ENCODE measurements around the gene C1QA. TPM values are rescaled to one million over a fixed set of nuclear protein-coding genes. Genes with fewer than 3 reads are reported as not detected.

C1QA gene
- total RNA-seq, 3 donors from 2014 or later (not counting 1 experiment from before 2014, with no cell fraction given), result 0.43 to 3.9 TPM; not detected in 1

DNA sequence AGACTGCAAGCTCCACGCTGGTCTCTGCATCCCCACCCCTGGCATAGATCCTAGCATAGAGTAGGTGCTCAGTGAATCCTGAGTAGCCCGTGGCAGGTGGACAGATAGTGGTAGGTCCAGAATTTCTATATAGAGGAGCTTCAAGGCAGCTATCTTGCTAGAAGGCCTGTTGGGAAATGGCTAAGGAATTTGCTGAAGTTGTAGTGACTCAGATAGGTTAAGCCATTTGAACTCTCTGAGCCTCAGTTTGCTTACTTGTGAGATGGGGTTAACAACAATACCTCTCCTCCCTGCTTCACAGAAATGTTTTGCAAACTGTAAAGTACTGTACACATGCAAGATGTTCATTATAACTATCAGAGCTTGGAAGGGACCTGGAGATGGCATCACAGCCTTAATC lies 50.8 kb downstream of the C1QA start:
- Histone ChIP-seq H3K36me3 (ENCODE audit: control insufficient read depth, insufficient read depth, low read length) (no peaks in the 10 kb centered on the region), H3K27me3 (ENCODE audit: control insufficient read depth, insufficient read depth, low read length) (no peaks in the 10 kb centered on the region), H3K4me3 (ENCODE audit: low read length) (no peak overlapping the region), H3K4me1 (ENCODE audit: control insufficient read depth, insufficient read depth, low read length) (no peaks in the 10 kb centered on the region), H3K9me3 (ENCODE audit: control insufficient read depth, insufficient read depth, low read length) (no peaks in the 10 kb centered on the region), H3K27ac (ENCODE audit: low read length) (no peak overlapping the region)
- no peaks in the 10 kb centered on the region for H3K36me3 Mint-ChIP-seq
- WGBS (ENCODE audit: insufficient coverage), result 70% methylated on average over 2 of the region's 2 CpGs
- TF ChIP-seq, protein P1, sequence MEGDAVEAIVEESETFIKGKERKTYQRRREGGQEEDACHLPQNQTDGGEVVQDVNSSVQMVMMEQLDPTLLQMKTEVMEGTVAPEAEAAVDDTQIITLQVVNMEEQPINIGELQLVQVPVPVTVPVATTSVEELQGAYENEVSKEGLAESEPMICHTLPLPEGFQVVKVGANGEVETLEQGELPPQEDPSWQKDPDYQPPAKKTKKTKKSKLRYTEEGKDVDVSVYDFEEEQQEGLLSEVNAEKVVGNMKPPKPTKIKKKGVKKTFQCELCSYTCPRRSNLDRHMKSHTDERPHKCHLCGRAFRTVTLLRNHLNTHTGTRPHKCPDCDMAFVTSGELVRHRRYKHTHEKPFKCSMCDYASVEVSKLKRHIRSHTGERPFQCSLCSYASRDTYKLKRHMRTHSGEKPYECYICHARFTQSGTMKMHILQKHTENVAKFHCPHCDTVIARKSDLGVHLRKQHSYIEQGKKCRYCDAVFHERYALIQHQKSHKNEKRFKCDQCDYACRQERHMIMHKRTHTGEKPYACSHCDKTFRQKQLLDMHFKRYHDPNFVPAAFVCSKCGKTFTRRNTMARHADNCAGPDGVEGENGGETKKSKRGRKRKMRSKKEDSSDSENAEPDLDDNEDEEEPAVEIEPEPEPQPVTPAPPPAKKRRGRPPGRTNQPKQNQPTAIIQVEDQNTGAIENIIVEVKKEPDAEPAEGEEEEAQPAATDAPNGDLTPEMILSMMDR (IDR thresholded peaks at IDR 0.05), result no peak
- intact Hi-C loops (cut with micrococcal nuclease), result no loop called here
- no peak overlapping the region for H3K4me3 Mint-ChIP-seq
- H3K9me3 Mint-ChIP-seq, result no peaks in the 10 kb centered on the region
- no peak for DNase-seq
- no peaks in the 10 kb centered on the region for H3K4me1 Mint-ChIP-seq
- no peak overlapping the region for H3K27ac Mint-ChIP-seq
- H3K27me3 Mint-ChIP-seq (ENCODE audit: low read depth in 2 of 2), result peaks cover 16 to 29% of the 10 kb centered on the region in 2 donors
- no peak for ATAC-seq

DNA sequence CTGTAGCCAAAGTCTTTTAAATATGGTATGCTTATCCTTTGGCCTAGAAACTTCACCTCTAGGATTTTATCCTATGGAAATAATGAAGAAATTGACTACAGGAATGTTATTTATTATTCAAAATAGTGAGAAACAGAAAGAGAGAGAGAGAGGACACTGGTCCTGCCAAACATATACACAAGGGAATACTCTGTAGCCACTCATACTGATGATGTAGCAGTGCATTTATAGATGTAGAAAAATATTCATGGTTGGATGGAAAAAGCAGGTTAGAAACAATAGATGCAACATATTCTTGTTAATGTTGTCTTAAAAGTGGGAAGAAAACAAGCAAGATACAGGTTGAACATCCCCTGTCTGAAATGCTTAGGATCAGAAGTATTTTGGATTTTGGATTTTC lies 52.0 kb downstream of the C1QA start:
- no peaks in the 10 kb centered on the region for H3K4me1 Mint-ChIP-seq
- no peak for ATAC-seq
- H3K27ac Mint-ChIP-seq, result no peak overlapping the region
- no peaks in the 10 kb centered on the region for H3K9me3 Mint-ChIP-seq
- no peak overlapping the region for H3K4me3 Mint-ChIP-seq
- no peaks in the 10 kb centered on the region for H3K36me3 Mint-ChIP-seq
- no peaks in the 10 kb centered on the region for H3K27me3 ChIP-seq (ENCODE audit: control insufficient read depth, insufficient read depth, low read length)
- H3K27ac ChIP-seq (ENCODE audit: low read length), result no peak overlapping the region
- H3K36me3 ChIP-seq (ENCODE audit: control insufficient read depth, insufficient read depth, low read length), result no peaks in the 10 kb centered on the region
- TF ChIP-seq, protein P1 (IDR thresholded peaks at IDR 0.05), result no peak
- no peaks in the 10 kb centered on the region for H3K9me3 ChIP-seq (ENCODE audit: control insufficient read depth, insufficient read depth, low read length)
- no peak for DNase-seq
- intact Hi-C loops (cut with micrococcal nuclease), result no loop called here
- H3K27me3 Mint-ChIP-seq (ENCODE audit: low read depth in 2 of 2), result peaks cover 16 to 29% of the 10 kb centered on the region in 2 donors
- no peaks in the 10 kb centered on the region for H3K4me1 ChIP-seq (ENCODE audit: control insufficient read depth, insufficient read depth, low read length)
- no peak overlapping the region for H3K4me3 ChIP-seq (ENCODE audit: low read length)

Other genes starting within 250 kb of the C1QA start
- gene ZBTB40, start 184.8 kb upstream of the C1QA start, total RNA-seq, result 10 to 100 TPM; 32.9 to 37.6 (median 36.7) TPM
- gene EPHA8, start 73.1 kb upstream of the C1QA start, total RNA-seq, result not detected
- gene C1QC, start 7.0 kb downstream of the C1QA start, total RNA-seq, result under 1 TPM in 1 of 3 donors, not detected in 2; 0.33 TPM
- gene C1QB, start 16.6 kb downstream of the C1QA start, total RNA-seq, result 1 to 10 TPM in 1 of 3 donors, under 1 TPM in 1, not detected in 1; 0.70 to 1.3 TPM
- gene EPHB2, start 74.2 kb downstream of the C1QA start, total RNA-seq, result under 1 TPM in 2 of 3 donors, not detected in 1; 0.14 to 0.23 TPM

Measured in natural killer cell (primary cell).